ENCODE results near the gene CCDC50. TPM values are rescaled to one million over a fixed set of nuclear protein-coding genes. Genes with fewer than 3 reads are reported as not detected.

The CCDC50 gene
- total and polyA plus RNA-seq, 2 of the 8 experiments (the other 6 are each of a cell fraction or from before 2014, with no cell fraction given), result 7.3 to 19.2 TPM

- WGBS, 2 experiments (ENCODE audit: extremely low coverage in 1 of 2, insufficient coverage in 1 of 2, insufficient read length in 1 of 2, insufficient replicate concordance in 2 of 2, low coverage in 1 of 2, low lambda C conversion rate in 2 of 2, missing lambda C conversion rate in 1 of 2), result 91% methylated on average over 3 of the region's 3 CpGs; no CpG with 5 or more reads in 1 of the 2 experiments
- Histone ChIP-seq H2AK5ac (ENCODE audit: low read depth, low read length) (peak overlapping the region; percentile 1; the same call in 1 of the 2 replicates), H3K36me3 (ENCODE audit: control insufficient read depth in 2 of 4, insufficient read depth in 4 of 4, low read length in 3 of 4) (no peaks in the 10 kb centered on the region), H3K4me3 (ENCODE audit: extremely low read depth in 1 of 4, insufficient read depth in 2 of 4, low read depth in 3 of 4, low read length in 4 of 4) (no peak overlapping the region), H4K91ac (replicated peaks; ENCODE audit: insufficient read length, low read length) (peak overlapping the region; percentile 73), H2BK15ac (ENCODE audit: low read length) (no peak overlapping the region), H2AFZ (ENCODE audit: low read length) (no peak overlapping the region), H4K8ac (ENCODE audit: extremely low read depth, insufficient read depth, low read length) (no peak overlapping the region), H3K56ac (replicated peaks; ENCODE audit: insufficient read length, low read depth, low read length) (no peak overlapping the region), H4K5ac (ENCODE audit: insufficient read length, low read depth, low read length) (no peak overlapping the region), H2BK12ac (ENCODE audit: low read depth, low read length) (no peak overlapping the region), H3K4ac (replicated peaks; ENCODE audit: insufficient read length, low read depth, low read length) (no peak overlapping the region), H3K4me2 (ENCODE audit: insufficient read depth in 1 of 2, low read depth in 2 of 2, low read length in 2 of 2) (no peak overlapping the region), H3K27ac (ENCODE audit: low read depth, low read length) (no peak overlapping the region), H3K18ac (ENCODE audit: extremely low read depth, low read length) (no peak overlapping the region), H3K79me2 (ENCODE audit: control insufficient read depth in 1 of 2, insufficient read depth in 2 of 2, low read length in 2 of 2) (no peaks in the 10 kb centered on the region), H3K9me3 (ENCODE audit: insufficient read depth in 2 of 2, low read depth in 1 of 2, low read length in 1 of 2) (no peaks in the 10 kb centered on the region), H3K23ac (ENCODE audit: insufficient read length) (no peak overlapping the region), H3K14ac (ENCODE audit: insufficient read length) (no peak overlapping the region), H3K4me1 (replicated peaks in 1 of 4; ENCODE audit: control insufficient read depth in 3 of 4, insufficient read depth in 4 of 4, low read length in 3 of 4) (peaks cover 0 to 2% (median 1%) of the 10 kb centered on the region in 4 experiments; a peak in 2 of 7 replicates), H3K9ac (replicated peaks in 1 of 4; ENCODE audit: extremely low read depth in 1 of 4, low read depth in 3 of 4, low read length in 3 of 4) (no peak overlapping the region; a peak in 1 of 7 replicates), H2BK20ac (ENCODE audit: low read length) (no peak overlapping the region), H4K20me1 (replicated peaks in 1 of 2; ENCODE audit: control insufficient read depth in 1 of 2, insufficient read depth in 2 of 2, low read length in 2 of 2) (no peaks in the 10 kb centered on the region), H3K79me1 (ENCODE audit: low read depth, low read length) (no peaks in the 10 kb centered on the region), H3K27me3 (replicated peaks in 1 of 4; ENCODE audit: control insufficient read depth in 3 of 4, extremely low read depth in 1 of 4, insufficient read depth in 3 of 4, low read length in 3 of 4) (no peaks in the 10 kb centered on the region), H2BK120ac (replicated peaks; ENCODE audit: low read depth, low read length) (no peak overlapping the region), H3K23me2 (ENCODE audit: low read depth, low read length) (no peaks in the 10 kb centered on the region), H2BK5ac (ENCODE audit: low read depth, low read length) (no peak overlapping the region)
- DNase-seq (ENCODE audit: low read depth in 1 of 2, low spot score in 2 of 2) (no peak), FAIRE-seq (no peak)
- ChIA-PET CTCF (ENCODE audit: partially characterized antibody) (no interaction called here), POLR2A (ENCODE audit: partially characterized antibody) (no interaction called here)
- TF ChIP-seq ZNF274 (IDR thresholded peaks at IDR 0.05; ENCODE audit: borderline replicate concordance, extremely low read depth, low read length), result no peak
- TF ChIP-seq KDM1A (IDR thresholded peaks at IDR 0.05; ENCODE audit: borderline replicate concordance, low read length), result no peak
- TF ChIP-seq CHD1 (IDR thresholded peaks at IDR 0.05; ENCODE audit: low read depth, low read length), result no peak
- TF ChIP-seq SP4 (IDR thresholded peaks at IDR 0.05; ENCODE audit: low read length), result no peak
- TF ChIP-seq E2F6 (IDR thresholded peaks at IDR 0.05), result no peak
- no peak for TF ChIP-seq NRF1 (IDR thresholded peaks at IDR 0.05; ENCODE audit: low read depth, low read length)
- no peak for TF ChIP-seq TCF12 (IDR thresholded peaks at IDR 0.05; ENCODE audit: low read depth, low read length)
- no peak for TF ChIP-seq SP1 (IDR thresholded peaks at IDR 0.05; ENCODE audit: low read depth, low read length)
- TF ChIP-seq CEBPB (IDR thresholded peaks at IDR 0.05; ENCODE audit: low read depth, low read length), result no peak
- TF ChIP-seq SIN3A (conservative IDR thresholded peaks at IDR 0.05 in 1 of 2, IDR thresholded peaks at IDR 0.05 in 1 of 2; ENCODE audit: low read depth in 1 of 2, low read length in 2 of 2), result no peak
- no peak for TF ChIP-seq CBX5 (IDR thresholded peaks at IDR 0.05; ENCODE audit: low read depth, low read length)
- no peak for TF ChIP-seq CTCF (IDR thresholded peaks at IDR 0.05; ENCODE audit: control extremely low read depth in 1 of 3, insufficient read depth in 1 of 3, low read depth in 1 of 3, low read length in 3 of 3)
Measured at GRCh38 chr3:191397771-191398170, 68.6 kb downstream of the CCDC50 start.

All from H1 (cell line).